Parathyroid adenoma (tissue), 2 donors: ENCODE results near the gene MAN1A1.

Source experiments
- H2AFZ ChIP-seq: fragments of 300-600 bp; sonication (generic); one replicate; pipeline ENCODE4 v1.7.0; 2017; ENCODE audit warnings: antibody characterized with exemption, mild to moderate bottlenecking
- H3K27ac ChIP-seq: fragments of 300-600 bp; sonication (generic); one replicate; pipeline ENCODE4 v1.7.0; 2017
- H3K27me3 ChIP-seq: fragments of 300-600 bp; sonication (generic); one replicate; pipeline ENCODE4 v1.7.0; 2017; ENCODE audit warnings: low read length; ENCODE audit not compliant: control insufficient read depth, insufficient read depth
- H3K36me3 ChIP-seq: fragments of 300-600 bp; sonication (generic); one replicate; pipeline ENCODE4 v1.7.0; 2017; ENCODE audit warnings: low read length; ENCODE audit not compliant: control insufficient read depth, insufficient read depth
- H3K4me1 ChIP-seq: fragments of 300-600 bp; sonication (generic); one replicate; pipeline ENCODE4 v1.7.0; 2017; ENCODE audit warnings: control low read depth
- H3K4me2 ChIP-seq: fragments of 300-600 bp; sonication (generic); one replicate; pipeline ENCODE4 v1.7.0; 2017; ENCODE audit warnings: low read length
- H3K4me3 ChIP-seq: fragments of 300-600 bp; sonication (generic); one replicate; pipeline ENCODE4 v1.7.0; 2017; ENCODE audit warnings: low read depth, low read length
- H3K79me2 ChIP-seq: fragments of 300-600 bp; sonication (generic); one replicate; pipeline ENCODE4 v1.7.0; 2017; ENCODE audit warnings: control low read depth
- H3K9ac ChIP-seq: fragments of 300-600 bp; sonication (generic); one replicate; pipeline ENCODE4 v1.7.0; 2017; ENCODE audit warnings: mild to moderate bottlenecking
- H3K9me3 ChIP-seq: fragments of 300-600 bp; sonication (generic); one replicate; pipeline ENCODE4 v1.7.0; 2017; ENCODE audit warnings: low read length; ENCODE audit not compliant: control insufficient read depth
- CTCF ChIP-seq: fragments of 300-600 bp; sonication (generic); IDR thresholded peaks from one replicate; pipeline ENCODE4 v1.7.0; 2017; ENCODE audit warnings: antibody characterized with exemption, mild to moderate bottlenecking
- donor health status: primary hyperparathyroidism.

The MAN1A1 gene

DNA sequence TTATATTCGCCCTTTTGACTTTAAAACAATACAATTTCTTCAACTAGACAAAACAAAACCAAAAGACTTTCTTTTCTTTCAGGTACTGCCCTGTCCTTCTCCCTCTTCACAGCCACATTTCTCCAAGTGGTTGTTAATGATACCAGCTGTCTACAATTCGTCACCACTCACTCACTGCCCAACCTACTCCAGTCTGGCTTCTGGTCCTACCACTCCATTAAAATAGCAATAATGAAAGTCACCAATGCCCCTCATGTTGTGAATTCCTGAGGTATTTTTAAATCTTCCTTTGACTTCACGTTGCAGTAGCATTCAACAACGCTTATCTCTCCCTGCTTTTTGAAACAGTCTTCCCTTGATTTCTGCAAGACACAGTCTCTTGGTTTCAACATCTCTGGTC is 11.6 kb upstream of the MAN1A1 start:
- Histone ChIP-seq H3K9ac (no peak overlapping the region), H3K27ac (no peak overlapping the region), H3K4me2 (no peak overlapping the region), H3K9me3 (no peaks in the 10 kb centered on the region), H2AFZ (no peak overlapping the region), H3K4me3 (no peak overlapping the region), H3K36me3 (no peaks in the 10 kb centered on the region), H3K4me1 (no peaks in the 10 kb centered on the region), H3K79me2 (no peaks in the 10 kb centered on the region), H3K27me3 (no peaks in the 10 kb centered on the region)
- no peak for TF ChIP-seq CTCF

DNA sequence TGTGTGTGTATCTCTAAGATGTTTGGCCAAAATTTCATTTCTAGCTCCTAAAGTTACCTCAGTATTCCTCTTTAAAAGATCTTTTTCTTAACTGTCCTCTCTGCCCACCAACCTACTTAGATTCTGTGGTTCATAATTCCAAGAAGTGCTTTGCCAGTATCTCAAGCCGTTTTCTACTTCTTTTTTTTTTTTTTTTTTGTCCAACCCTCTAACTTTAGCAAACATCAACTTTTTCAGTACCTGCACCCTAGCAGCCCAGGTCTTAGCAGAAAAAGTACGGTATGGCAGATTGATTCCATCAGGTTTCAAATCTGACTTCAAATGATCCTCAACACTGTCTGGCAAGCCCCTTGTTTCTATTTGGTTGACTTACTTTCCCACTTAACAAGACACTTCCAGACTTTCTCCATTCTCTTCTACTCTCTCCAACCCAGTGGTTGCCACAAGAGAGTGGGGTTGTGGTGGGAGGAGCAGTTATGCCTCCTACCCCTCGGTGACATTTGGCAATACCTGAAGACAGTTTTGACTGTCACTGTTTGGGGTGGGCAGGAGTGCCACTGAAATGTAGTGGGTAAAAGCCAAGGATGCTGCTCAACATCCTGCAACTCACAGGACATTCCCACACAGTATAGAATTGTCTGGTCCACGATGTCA is 10.8 kb upstream of the MAN1A1 start:
- H3K27ac ChIP-seq = no peak overlapping the region
- no peaks in the 10 kb centered on the region for H3K9me3 ChIP-seq
- H3K4me1 ChIP-seq = no peaks in the 10 kb centered on the region
- H3K4me2 ChIP-seq = no peak overlapping the region
- no peak overlapping the region for H3K9ac ChIP-seq
- no peak overlapping the region for H3K4me3 ChIP-seq
- TF ChIP-seq CTCF = no peak
- no peaks in the 10 kb centered on the region for H3K27me3 ChIP-seq
- H3K79me2 ChIP-seq = no peaks in the 10 kb centered on the region
- no peak overlapping the region for H2AFZ ChIP-seq
- H3K36me3 ChIP-seq = no peaks in the 10 kb centered on the region

- no peak overlapping the region for H3K27ac ChIP-seq
- no peak for TF ChIP-seq CTCF
- H3K27me3 ChIP-seq = no peaks in the 10 kb centered on the region
- H2AFZ ChIP-seq = no peak overlapping the region
- H3K9ac ChIP-seq = no peak overlapping the region
- no peak overlapping the region for H3K4me3 ChIP-seq
- no peaks in the 10 kb centered on the region for H3K9me3 ChIP-seq
- no peaks in the 10 kb centered on the region for H3K79me2 ChIP-seq
- H3K4me2 ChIP-seq = no peak overlapping the region
- H3K4me1 ChIP-seq = no peaks in the 10 kb centered on the region
- H3K36me3 ChIP-seq = no peaks in the 10 kb centered on the region
Observed at GRCh38 chr6:119355890-119356289, 6.3 kb upstream of the MAN1A1 start.

- H3K27ac ChIP-seq = no peak overlapping the region
- H3K4me1 ChIP-seq = no peaks in the 10 kb centered on the region
- H3K79me2 ChIP-seq = no peaks in the 10 kb centered on the region
- H3K9me3 ChIP-seq = no peaks in the 10 kb centered on the region
- H2AFZ ChIP-seq = no peak overlapping the region
- no peaks in the 10 kb centered on the region for H3K27me3 ChIP-seq
- no peak for TF ChIP-seq CTCF
- H3K36me3 ChIP-seq = no peaks in the 10 kb centered on the region
- H3K4me2 ChIP-seq = no peak overlapping the region
- H3K9ac ChIP-seq = no peak overlapping the region
- no peak overlapping the region for H3K4me3 ChIP-seq
Observed at GRCh38 chr6:119355157-119355556, 5.6 kb upstream of the MAN1A1 start.

- H3K27ac ChIP-seq = no peak overlapping the region
- H3K9ac ChIP-seq = no peak overlapping the region
- no peak overlapping the region for H3K4me2 ChIP-seq
- TF ChIP-seq CTCF = no peak
- H3K27me3 ChIP-seq = no peaks in the 10 kb centered on the region
- H3K4me1 ChIP-seq = no peaks in the 10 kb centered on the region
- no peaks in the 10 kb centered on the region for H3K9me3 ChIP-seq
- no peak overlapping the region for H3K4me3 ChIP-seq
- no peak overlapping the region for H2AFZ ChIP-seq
- H3K79me2 ChIP-seq = no peaks in the 10 kb centered on the region
- H3K36me3 ChIP-seq = no peaks in the 10 kb centered on the region
Observed at GRCh38 chr6:119353696-119354095, 4.1 kb upstream of the MAN1A1 start.
